GM12878 (cell line): ENCODE results near the gene SHMT2.

ENCODE experiments used
- ATF3 ChIP-seq: IDR thresholded peaks from 2 replicates; pipeline ENCODE4 v1.6.1; 2011; ENCODE audit warnings: low read depth, mild to moderate bottlenecking, low read length, moderate library complexity, borderline replicate concordance; ENCODE audit errors: extremely low read depth
- BACH1 ChIP-seq: fragments of 450-650 bp; IDR thresholded peaks from 2 replicates; pipeline ENCODE4 v1.6.1; 2017; ENCODE audit warnings: mild to moderate bottlenecking, borderline replicate concordance
- CTCF ChIP-seq, 3 experiments: IDR thresholded peaks in 2 of 3; conservative IDR thresholded peaks in 1 of 3; 2 replicates each; pipeline ENCODE4 v1.5.1; 2011; ENCODE audit warnings: low read depth in 3 of 3, low read length in 3 of 3, mild to moderate bottlenecking in 3 of 3, control low read depth in 2 of 3, moderate library complexity in 2 of 3, inconsistent platforms in 1 of 3, mixed read lengths in 1 of 3; ENCODE audit not compliant: control insufficient read depth in 2 of 3, insufficient read depth in 1 of 3; ENCODE audit errors: extremely low read depth in 1 of 3
- EP300 ChIP-seq, 2 experiments: fragments of 150-350 bp in 1 of 2; IDR thresholded peaks; 2 replicates each; pipeline ENCODE4 v1.6.1; 2011 to 2012; ENCODE audit warnings: low read depth in 2 of 2, low read length in 2 of 2, borderline replicate concordance in 1 of 2, improper control_type of control experiment in 1 of 2, inconsistent platforms in 1 of 2; ENCODE audit not compliant: control insufficient read depth in 1 of 2
- IRF4 ChIP-seq: IDR thresholded peaks from 2 replicates; pipeline ENCODE4 v1.6.1; 2011; ENCODE audit warnings: low read depth, low read length
- MYC ChIP-seq: IDR thresholded peaks from 2 replicates; pipeline ENCODE4 v1.6.1; 2011; ENCODE audit warnings: mild to moderate bottlenecking, low read length, moderate library complexity, inconsistent platforms; ENCODE audit not compliant: insufficient read depth, insufficient replicate concordance, insufficient read length, severe bottlenecking
- NBN ChIP-seq: fragments of 450-650 bp; IDR thresholded peaks from 2 replicates; pipeline ENCODE4 v1.6.1; 2016
- POLR2A ChIP-seq: IDR thresholded peaks from 2 replicates; pipeline ENCODE4 v1.6.1; 2011; ENCODE audit warnings: low read depth, mild to moderate bottlenecking, low read length
- POLR2AphosphoS5 ChIP-seq: IDR thresholded peaks from 2 replicates; pipeline ENCODE4 v1.6.1; 2011; ENCODE audit warnings: mild to moderate bottlenecking, low read length, inconsistent platforms
- RAD21 ChIP-seq: IDR thresholded peaks from 2 replicates; pipeline ENCODE4 v1.6.1; 2011; ENCODE audit warnings: mild to moderate bottlenecking, low read depth, low read length, moderate library complexity; ENCODE audit not compliant: insufficient read depth
- SREBF2 ChIP-seq: IDR thresholded peaks from 2 replicates; pipeline ENCODE4 v1.6.1; 2012; ENCODE audit warnings: mild to moderate bottlenecking, low read length
- TARDBP ChIP-seq: IDR thresholded peaks from 2 replicates; pipeline ENCODE4 v1.6.1; 2016; ENCODE audit warnings: borderline replicate concordance
- ZNF274 ChIP-seq: IDR thresholded peaks from one replicate; pipeline ENCODE4 v1.8.0; 2011; ENCODE audit not compliant: insufficient read length, insufficient read depth
- ZZZ3 ChIP-seq: IDR thresholded peaks from 2 replicates; pipeline ENCODE4 v1.6.1; 2011; ENCODE audit warnings: low read depth; ENCODE audit not compliant: control insufficient read depth, insufficient read length

- TF ChIP-seq IRF4: no peak
- TF ChIP-seq POLR2A: no peak
- no peak for TF ChIP-seq CTCF (IDR thresholded peaks at IDR 0.05 in 2 of 3, conservative IDR thresholded peaks at IDR 0.05 in 1 of 3; ENCODE audit: control insufficient read depth in 2 of 3, extremely low read depth in 1 of 3, insufficient read depth in 1 of 3, low read depth in 3 of 3, low read length in 3 of 3)
- TF ChIP-seq ZZZ3: no peak
- no peak for TF ChIP-seq EP300 (IDR thresholded peaks at IDR 0.05; ENCODE audit: borderline replicate concordance in 1 of 2, control insufficient read depth in 1 of 2, low read depth in 2 of 2, low read length in 2 of 2)
- TF ChIP-seq MYC: no peak
- TF ChIP-seq ZNF274: no peak
- no peak for TF ChIP-seq ATF3
- TF ChIP-seq BACH1: no peak
- TF ChIP-seq POLR2AphosphoS5: no peak
- TF ChIP-seq NBN: no peak
- TF ChIP-seq RAD21: no peak
- TF ChIP-seq SREBF2: no peak
- TF ChIP-seq TARDBP: no peak
Observed at GRCh38 chr12:57199191-57199590, 30.3 kb upstream of the SHMT2 start.
